ES-I3 (cell line): ENCODE measurements around the gene FBN3.
"Not testable (repeated sequence)": the region's sequence is repeated elsewhere in the genome, so short reads cannot be mapped to it uniquely, and the experiment has no call there.

Experiments
- H3K36me3 ChIP-seq: 2 replicates; pipeline ENCODE4 v1.6.1; 2013; ENCODE audit warnings: mild to moderate bottlenecking, low read length, control low read depth, moderate library complexity; ENCODE audit not compliant: insufficient read depth
- H3K4me1 ChIP-seq: 2 replicates; pipeline ENCODE4 v1.6.1; 2013; ENCODE audit warnings: mild to moderate bottlenecking, control low read depth, low read length; ENCODE audit not compliant: insufficient read depth
- H3K9ac ChIP-seq: 2 replicates; pipeline ENCODE4 v1.6.1; 2013; ENCODE audit warnings: low read depth, mild to moderate bottlenecking, low read length, moderate library complexity
- H3K9me3 ChIP-seq: 2 replicates; pipeline ENCODE4 v1.6.1; 2013; ENCODE audit warnings: mild to moderate bottlenecking, low read length, moderate library complexity; ENCODE audit not compliant: control insufficient read depth, insufficient read depth

FBN3 gene

GRCh38 chr19:8033287-8034177, 115.9 kb downstream of the FBN3 start:
- H3K9ac ChIP-seq, H3K4me1 ChIP-seq, H3K9me3 ChIP-seq, H3K36me3 ChIP-seq: not testable (repeated sequence)

- H3K9me3 ChIP-seq, result no peaks in the 10 kb centered on the region
- no peak overlapping the region for H3K9ac ChIP-seq
Measured at GRCh38 chr19:8030960-8031359, 118.4 kb downstream of the FBN3 start.

GRCh38 chr19:8028951-8029491, 120.4 kb downstream of the FBN3 start:
- peaks cover 7% of the 10 kb centered on the region; the same call in 1 of the 2 replicates for H3K4me1 ChIP-seq
- H3K36me3 ChIP-seq, result no peaks in the 10 kb centered on the region
- H3K9ac ChIP-seq, result no peak overlapping the region
- no peaks in the 10 kb centered on the region for H3K9me3 ChIP-seq

More at GRCh38 chr19:8030960-8031359, 118.4 kb downstream of the FBN3 start:
- H3K36me3 ChIP-seq, result no peaks in the 10 kb centered on the region
- H3K4me1 ChIP-seq, result peaks cover 7% of the 10 kb centered on the region; the same call in 1 of the 2 replicates

- Histone ChIP-seq H3K36me3 (no peaks in the 10 kb centered on the region), H3K9ac (no peak overlapping the region), H3K9me3 (no peaks in the 10 kb centered on the region), H3K4me1 (peaks cover 7% of the 10 kb centered on the region; the same call in 1 of the 2 replicates)
Measured at GRCh38 chr19:8025316-8025715, 124.1 kb downstream of the FBN3 start.

- not testable (repeated sequence) for H3K9ac ChIP-seq, H3K9me3 ChIP-seq, H3K4me1 ChIP-seq, H3K36me3 ChIP-seq
Measured at GRCh38 chr19:8024256-8024655, 125.1 kb downstream of the FBN3 start.

GRCh38 chr19:8023371-8023770, 126.0 kb downstream of the FBN3 start:
- H3K4me1 ChIP-seq, result peaks cover 2% of the 10 kb centered on the region; the same call in 1 of the 2 replicates

GRCh38 chr19:8022275-8022674, 127.1 kb downstream of the FBN3 start:
- H3K9ac ChIP-seq, result no peak overlapping the region

More at GRCh38 chr19:8023371-8023770, 126.0 kb downstream of the FBN3 start:
- Histone ChIP-seq H3K9ac (no peak overlapping the region), H3K36me3 (no peaks in the 10 kb centered on the region), H3K9me3 (no peaks in the 10 kb centered on the region)

GRCh38 chr19:8021374-8021773, 128.0 kb downstream of the FBN3 start:
- Histone ChIP-seq H3K4me1 (no peaks in the 10 kb centered on the region), H3K9me3 (no peaks in the 10 kb centered on the region), H3K9ac (no peak overlapping the region), H3K36me3 (no peaks in the 10 kb centered on the region)

More at GRCh38 chr19:8022275-8022674, 127.1 kb downstream of the FBN3 start:
- H3K36me3 ChIP-seq, result no peaks in the 10 kb centered on the region
- H3K9me3 ChIP-seq, result no peaks in the 10 kb centered on the region
- H3K4me1 ChIP-seq, result no peaks in the 10 kb centered on the region

GRCh38 chr19:8020681-8021080, 128.7 kb downstream of the FBN3 start:
- Histone ChIP-seq H3K9ac (no peak overlapping the region), H3K36me3 (no peaks in the 10 kb centered on the region), H3K9me3 (no peaks in the 10 kb centered on the region), H3K4me1 (no peaks in the 10 kb centered on the region)

GRCh38 chr19:8017808-8018207, 131.6 kb downstream of the FBN3 start:
- Histone ChIP-seq H3K9me3 (no peaks in the 10 kb centered on the region), H3K4me1 (no peaks in the 10 kb centered on the region), H3K9ac (no peak overlapping the region), H3K36me3 (no peaks in the 10 kb centered on the region)
